Activated CD8-positive, alpha-beta memory T cell treated with anti-CD3 and anti-CD28 coated beads, Interleukin-2, amount 50 U/mL, for 4 hours (primary cell): ENCODE results near the gene RPP25L.

Experiments used
- DNase-seq: peaks from one replicate; pipeline ENCODE4 v3.0.0-alpha.2; 2020

Gene RPP25L

GRCh38 chr9:34565856-34566255 is 46.0 kb downstream of the RPP25L start:
- DNase-seq = no peak

- no peak for DNase-seq
Measured at GRCh38 chr9:34564617-34565016, 47.3 kb downstream of the RPP25L start.

- DNase-seq = no peak
Measured at GRCh38 chr9:34563262-34563661, 48.6 kb downstream of the RPP25L start.

- DNase-seq = no peak
Measured at GRCh38 chr9:34562135-34562745, 49.7 kb downstream of the RPP25L start.

- no peak for DNase-seq
Measured at GRCh38 chr9:34560599-34561214, 51.2 kb downstream of the RPP25L start.
